Rectal smooth muscle tissue (tissue), 1 donor: Measurements from ENCODE around the gene NUP133.

Experiments used
- H3K27ac ChIP-seq: one replicate; pipeline ENCODE4 v1.7.0; 2013; ENCODE audit warnings: low read depth, low read length, inconsistent platforms
- H3K27me3 ChIP-seq: one replicate; pipeline ENCODE4 v1.7.0; 2013; ENCODE audit warnings: low read length; ENCODE audit not compliant: control insufficient read depth, insufficient read depth
- H3K36me3 ChIP-seq: one replicate; pipeline ENCODE4 v1.7.0; 2013; ENCODE audit warnings: low read length; ENCODE audit not compliant: control insufficient read depth, insufficient read depth
- H3K4me1 ChIP-seq: one replicate; pipeline ENCODE4 v1.7.0; 2013; ENCODE audit warnings: low read length; ENCODE audit not compliant: control insufficient read depth, insufficient read depth
- H3K4me3 ChIP-seq: one replicate; pipeline ENCODE4 v1.7.0; 2013; ENCODE audit warnings: low read length
- H3K9ac ChIP-seq: one replicate; pipeline ENCODE4 v1.7.0; 2013; ENCODE audit warnings: low read length

NUP133 gene

GRCh38 chr1:229461032-229461668, 47.0 kb downstream of the NUP133 start:
- Histone ChIP-seq H3K36me3 (peaks cover 31% of the 10 kb centered on the region), H3K27ac (no peak overlapping the region), H3K4me3 (no peak overlapping the region), H3K4me1 (no peaks in the 10 kb centered on the region), H3K9ac (no peak overlapping the region), H3K27me3 (no peaks in the 10 kb centered on the region)

GRCh38 chr1:229459815-229460214, 48.3 kb downstream of the NUP133 start:
- no peaks in the 10 kb centered on the region for H3K4me1 ChIP-seq
- no peak overlapping the region for H3K9ac ChIP-seq
- H3K36me3 ChIP-seq: peaks cover 31% of the 10 kb centered on the region
- H3K27me3 ChIP-seq: no peaks in the 10 kb centered on the region
- no peak overlapping the region for H3K27ac ChIP-seq
- H3K4me3 ChIP-seq: no peak overlapping the region

- Histone ChIP-seq H3K27ac (no peak overlapping the region), H3K27me3 (no peaks in the 10 kb centered on the region), H3K36me3 (peaks cover 17% of the 10 kb centered on the region), H3K9ac (no peak overlapping the region), H3K4me1 (no peaks in the 10 kb centered on the region), H3K4me3 (no peak overlapping the region)
Measured at GRCh38 chr1:229457436-229457835, 50.7 kb downstream of the NUP133 start.

- no peak overlapping the region for H3K9ac ChIP-seq
- H3K27ac ChIP-seq: no peak overlapping the region
- peaks cover 17% of the 10 kb centered on the region for H3K36me3 ChIP-seq
- H3K27me3 ChIP-seq: no peaks in the 10 kb centered on the region
- H3K4me3 ChIP-seq: no peak overlapping the region
- H3K4me1 ChIP-seq: no peaks in the 10 kb centered on the region
Measured at GRCh38 chr1:229456016-229456415, 52.1 kb downstream of the NUP133 start.

- H3K27ac ChIP-seq: no peak overlapping the region
- H3K27me3 ChIP-seq: no peaks in the 10 kb centered on the region
- H3K9ac ChIP-seq: no peak overlapping the region
- H3K4me3 ChIP-seq: no peak overlapping the region
- no peaks in the 10 kb centered on the region for H3K4me1 ChIP-seq
- H3K36me3 ChIP-seq: peaks cover 4% of the 10 kb centered on the region
Measured at GRCh38 chr1:229454056-229454455, 54.1 kb downstream of the NUP133 start.

GRCh38 chr1:229452956-229453801, 55.0 kb downstream of the NUP133 start:
- Histone ChIP-seq H3K27ac (no peak overlapping the region), H3K4me3 (no peak overlapping the region), H3K27me3 (no peaks in the 10 kb centered on the region), H3K36me3 (peaks cover 4% of the 10 kb centered on the region), H3K4me1 (no peaks in the 10 kb centered on the region), H3K9ac (no peak overlapping the region)

- H3K27me3 ChIP-seq: no peaks in the 10 kb centered on the region
- no peak overlapping the region for H3K4me3 ChIP-seq
- H3K27ac ChIP-seq: no peak overlapping the region
- no peaks in the 10 kb centered on the region for H3K4me1 ChIP-seq
- no peak overlapping the region for H3K9ac ChIP-seq
- peaks cover 2% of the 10 kb centered on the region for H3K36me3 ChIP-seq
Measured at GRCh38 chr1:229448845-229449244, 59.3 kb downstream of the NUP133 start.

- Histone ChIP-seq H3K9ac (no peak overlapping the region), H3K4me3 (no peak overlapping the region), H3K27me3 (no peaks in the 10 kb centered on the region), H3K36me3 (peaks cover 2% of the 10 kb centered on the region), H3K4me1 (no peaks in the 10 kb centered on the region), H3K27ac (no peak overlapping the region)
Measured at GRCh38 chr1:229448354-229448753, 59.8 kb downstream of the NUP133 start.

- Histone ChIP-seq H3K36me3 (peaks cover 2% of the 10 kb centered on the region), H3K4me1 (no peaks in the 10 kb centered on the region), H3K27ac (no peak overlapping the region), H3K9ac (no peak overlapping the region), H3K27me3 (no peaks in the 10 kb centered on the region), H3K4me3 (no peak overlapping the region)
Measured at GRCh38 chr1:229447809-229448252, 60.3 kb downstream of the NUP133 start.

GRCh38 chr1:229445828-229446227, 62.3 kb downstream of the NUP133 start:
- Histone ChIP-seq H3K9ac (no peak overlapping the region), H3K27ac (no peak overlapping the region), H3K4me1 (no peaks in the 10 kb centered on the region), H3K4me3 (no peak overlapping the region), H3K27me3 (no peaks in the 10 kb centered on the region), H3K36me3 (peaks cover 2% of the 10 kb centered on the region)

- Histone ChIP-seq H3K27me3 (no peaks in the 10 kb centered on the region), H3K4me3 (no peak overlapping the region), H3K36me3 (peaks cover 3% of the 10 kb centered on the region)
Measured at GRCh38 chr1:229440851-229441537, 67.1 kb downstream of the NUP133 start.

GRCh38 chr1:229438021-229438420, 70.1 kb downstream of the NUP133 start:
- H3K27me3 ChIP-seq: peaks cover 17% of the 10 kb centered on the region
- H3K36me3 ChIP-seq: peaks cover 3% of the 10 kb centered on the region
- no peak overlapping the region for H3K9ac ChIP-seq
- no peak overlapping the region for H3K27ac ChIP-seq
- H3K4me3 ChIP-seq: no peak overlapping the region
- H3K4me1 ChIP-seq: no peaks in the 10 kb centered on the region

More at GRCh38 chr1:229440851-229441537, 67.1 kb downstream of the NUP133 start:
- Histone ChIP-seq H3K27ac (no peak overlapping the region), H3K9ac (no peak overlapping the region), H3K4me1 (no peaks in the 10 kb centered on the region)
